Measurements from ENCODE around the gene APH1B.
"Not testable (repeated sequence)": the region's sequence is repeated elsewhere in the genome, so short reads cannot be mapped to it uniquely, and the experiment has no call there.

APH1B gene

DNA sequence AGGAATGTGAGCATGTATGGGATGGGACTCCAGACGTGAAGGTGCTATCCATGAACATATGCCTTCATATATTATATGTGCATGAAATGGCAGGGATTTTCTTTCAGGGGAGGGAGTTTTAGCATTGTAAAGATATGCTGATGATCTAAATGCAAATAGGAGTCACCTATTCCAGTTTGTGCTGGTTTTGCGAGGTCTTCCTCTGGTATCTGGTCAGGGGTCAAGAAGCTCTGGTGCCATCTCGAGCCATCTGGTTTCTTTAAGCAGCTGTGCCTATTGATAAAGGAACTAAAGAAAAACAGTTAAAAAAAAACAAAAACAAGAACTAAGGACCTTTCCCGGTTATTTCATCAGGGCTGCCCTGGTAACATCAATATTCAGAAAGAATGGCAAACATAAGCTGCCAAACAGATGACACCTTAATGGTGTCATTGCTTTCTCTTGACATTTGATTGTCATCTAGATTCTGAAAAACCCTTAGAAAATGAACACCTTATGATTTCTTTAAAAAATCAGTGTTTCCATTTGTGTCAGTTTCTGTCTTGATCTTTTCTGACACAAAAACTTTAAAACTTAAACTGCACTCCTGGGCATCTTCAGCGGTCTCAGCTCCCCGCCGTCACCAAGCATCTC, 22.7 kb downstream of the APH1B start:
- no peak for DNase-seq (ENCODE audit: low read depth)

DNA sequence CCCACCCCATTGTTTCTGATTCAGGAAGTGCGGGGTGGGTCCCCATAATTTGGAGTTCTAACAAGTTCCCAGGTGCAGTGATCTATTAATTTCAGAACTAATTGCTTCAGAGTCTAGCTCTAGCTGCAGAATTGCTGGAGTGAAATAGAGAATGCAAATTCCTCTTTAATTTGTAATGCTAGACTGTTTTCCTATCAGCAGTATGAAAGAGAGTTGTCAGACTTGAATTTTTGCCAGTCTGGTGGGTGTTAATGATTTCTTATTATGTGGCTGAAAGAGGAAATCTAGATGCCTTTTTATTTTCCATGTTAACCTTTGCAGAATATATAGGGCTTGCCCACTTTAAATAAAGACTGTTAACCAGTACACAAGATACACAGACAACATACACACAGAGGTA, 23.7 kb downstream of the APH1B start:
- no peak for DNase-seq (ENCODE audit: low read depth)

DNA sequence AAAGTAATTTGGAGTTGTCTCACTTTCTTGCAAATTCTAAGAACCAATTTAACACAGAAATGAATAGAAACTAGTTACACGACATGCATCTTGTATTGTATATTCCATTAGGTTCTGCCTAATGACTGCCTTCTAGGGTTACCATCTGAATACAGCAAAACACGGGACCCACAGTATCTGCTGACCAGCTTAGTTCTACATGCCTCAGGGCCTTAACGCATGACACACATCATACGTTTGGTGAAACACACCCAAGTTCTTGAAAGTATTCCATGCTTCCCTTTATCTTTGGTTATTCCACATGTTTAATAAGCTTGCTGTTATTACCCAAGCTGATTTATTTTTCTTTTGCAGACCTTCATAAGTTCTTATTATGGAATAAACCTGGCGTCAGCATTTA, 27.9 kb downstream of the APH1B start:
- no peak for DNase-seq (ENCODE audit: low read depth)

DNA sequence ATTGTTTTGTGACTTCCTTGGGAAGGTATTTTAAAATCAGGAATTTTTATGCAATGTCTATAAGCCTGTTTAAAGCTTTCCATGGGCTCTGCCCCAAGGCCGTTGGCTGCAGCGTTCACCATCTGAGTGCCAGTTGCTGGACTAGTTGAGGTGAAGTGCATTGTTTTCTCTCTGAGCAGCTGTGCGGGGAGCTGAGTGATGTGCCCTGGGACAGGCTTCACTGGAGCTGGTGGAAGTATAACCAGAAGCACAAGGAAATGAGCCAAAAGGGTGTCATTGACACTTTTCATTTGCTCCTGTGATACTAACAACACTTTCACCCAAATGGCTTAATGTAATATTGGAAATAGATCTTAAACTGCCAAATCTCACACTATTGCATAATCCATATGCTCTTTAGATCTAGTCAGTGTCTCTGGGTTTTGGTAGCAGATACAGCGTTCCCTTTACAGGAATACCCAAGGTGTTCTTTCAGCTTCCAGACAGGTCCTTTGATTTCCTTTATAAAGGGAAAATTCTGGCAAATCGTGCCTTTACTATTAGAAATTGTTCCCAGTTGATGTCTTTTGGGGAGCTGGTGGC, 29.2 kb downstream of the APH1B start:
- no peak for DNase-seq (ENCODE audit: low read depth)

DNA sequence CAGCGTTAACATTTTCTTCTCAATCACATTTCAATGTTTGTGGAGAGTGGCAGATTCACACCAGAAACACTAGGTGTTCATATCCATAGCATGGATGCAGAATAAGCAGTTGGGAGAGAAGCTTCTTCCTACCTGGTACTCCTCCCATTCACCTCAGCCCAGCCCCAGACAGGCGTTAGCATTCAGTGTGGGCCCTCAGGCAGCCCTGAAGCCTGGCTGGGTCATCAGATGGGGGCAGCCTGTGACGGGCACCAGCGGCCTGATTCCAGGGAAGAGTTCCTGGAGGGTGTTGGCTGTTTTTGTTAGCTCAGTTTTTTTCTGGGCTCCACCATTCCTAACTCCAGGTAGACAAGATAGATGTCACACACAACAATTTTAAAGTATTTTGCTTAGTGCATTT, 31.1 kb downstream of the APH1B start:
- no peak for DNase-seq (ENCODE audit: low read depth)

DNA sequence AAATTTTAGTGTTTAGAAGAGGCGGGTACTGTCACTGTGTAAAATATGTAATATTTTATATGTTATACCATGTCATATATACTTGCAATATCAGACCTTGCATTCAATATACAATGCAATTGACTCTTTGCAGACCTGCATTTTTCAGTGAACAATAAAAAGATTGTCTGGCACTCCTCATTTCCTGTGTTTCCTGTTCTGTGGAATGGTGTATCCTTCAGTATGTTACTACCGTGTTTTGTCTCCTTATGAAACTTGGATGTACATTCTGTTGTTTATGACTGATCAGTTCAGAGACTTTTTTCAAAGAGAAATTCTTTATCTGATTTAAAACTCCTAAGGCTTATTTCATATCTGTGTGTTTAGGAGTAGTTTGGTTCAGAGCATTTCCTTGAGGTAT, 31.5 kb downstream of the APH1B start:
- no peak for DNase-seq (ENCODE audit: low read depth)

DNA sequence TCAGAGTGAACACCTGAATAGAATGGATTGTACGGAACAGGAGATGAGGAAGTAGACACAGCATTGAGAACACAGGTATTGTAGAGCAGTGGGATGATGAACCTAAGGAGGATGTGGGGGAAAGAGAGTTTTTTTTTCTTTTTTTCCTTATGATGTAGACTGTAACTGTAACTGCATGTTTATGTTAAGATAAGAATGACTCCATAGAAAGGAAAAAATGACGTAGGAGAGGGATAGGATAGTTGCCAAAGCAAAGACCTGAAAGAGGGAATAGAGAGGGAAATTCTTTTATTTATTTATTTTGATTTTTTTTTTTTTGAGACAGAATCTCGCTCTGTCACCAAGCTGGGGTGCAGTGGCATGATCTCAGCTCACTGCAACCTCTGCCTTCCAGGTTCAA, 33.2 kb downstream of the APH1B start:
- no peak for DNase-seq (ENCODE audit: low read depth)

DNA sequence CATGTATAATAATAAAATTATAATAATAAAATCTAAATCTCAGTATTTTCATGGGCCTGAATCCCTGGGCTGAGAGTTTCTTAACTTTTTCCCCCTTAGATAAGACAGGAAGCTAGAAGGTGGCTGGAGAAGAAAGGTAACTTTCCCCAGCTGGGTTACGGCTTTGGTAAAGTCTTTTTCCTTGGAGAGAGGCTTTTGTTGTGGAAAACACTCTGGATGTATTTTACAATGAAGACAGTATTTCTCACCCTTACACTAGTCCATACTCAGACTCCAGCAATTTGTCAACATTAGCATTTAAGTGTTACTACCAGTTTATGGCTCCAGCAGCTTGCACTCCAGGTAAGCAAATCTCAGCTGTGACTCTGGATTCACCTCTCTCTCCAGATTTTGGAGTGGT, 34.9 kb downstream of the APH1B start:
- DNase-seq (ENCODE audit: low read depth): no peak

DNA sequence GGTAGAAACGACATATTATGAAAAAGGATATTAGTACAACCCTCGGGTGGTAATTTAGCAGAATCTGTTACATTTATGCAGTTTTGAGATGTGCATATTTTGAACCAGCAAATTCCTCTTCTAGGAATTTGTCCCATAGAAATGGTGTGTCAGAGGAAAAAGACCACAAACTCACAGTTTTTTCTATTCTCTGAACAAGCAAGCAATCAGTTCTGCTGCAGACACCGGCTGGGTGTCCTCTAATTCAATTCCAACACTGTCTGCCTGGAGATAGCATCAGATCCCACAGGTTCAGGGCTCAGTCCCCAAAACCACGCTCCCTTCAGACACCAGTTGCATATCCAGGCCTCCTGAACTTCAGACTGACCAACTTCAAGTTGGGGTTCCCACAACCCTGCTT, 36.4 kb downstream of the APH1B start:
- DNase-seq (ENCODE audit: low read depth): no peak

DNA sequence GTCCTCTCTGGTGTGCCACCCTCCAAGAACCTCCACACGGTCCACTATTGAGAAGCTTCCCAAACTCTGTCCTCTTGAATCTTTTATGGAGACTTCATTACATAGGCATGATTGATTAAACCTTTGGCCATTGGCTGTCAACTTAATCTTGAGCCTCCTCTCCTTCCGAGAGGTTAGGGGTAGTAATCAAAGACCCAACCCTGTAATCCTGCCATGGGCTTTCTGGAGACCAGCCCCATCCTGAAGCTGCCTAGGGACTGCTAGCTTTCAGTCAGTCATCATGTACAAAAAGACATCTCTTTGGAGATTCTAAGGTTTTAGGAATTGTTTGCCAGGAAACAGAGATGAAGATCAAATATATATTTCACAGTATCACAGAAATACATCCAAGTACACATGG, 37.0 kb downstream of the APH1B start:
- DNase-seq (ENCODE audit: low read depth): no peak

DNA sequence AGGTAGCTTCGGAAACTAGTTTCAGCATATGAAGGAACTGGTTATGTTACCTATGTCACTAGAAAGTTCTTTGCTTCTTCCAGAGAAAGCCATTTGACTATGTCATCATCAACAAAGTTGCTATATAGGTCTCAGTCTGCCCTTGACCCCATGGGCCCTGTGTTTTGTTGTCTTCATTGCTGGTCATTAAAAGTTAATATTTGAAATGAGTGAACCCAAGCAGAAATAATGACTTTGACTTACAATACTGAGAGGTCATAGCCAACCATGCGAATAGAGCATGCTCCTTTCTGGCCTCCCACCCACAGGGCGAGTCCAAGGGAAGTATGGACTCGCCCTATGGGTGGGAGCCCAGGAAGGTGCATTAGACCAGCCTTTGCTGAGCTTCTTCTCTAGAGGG, 40.9 kb downstream of the APH1B start:
- no peak for DNase-seq (ENCODE audit: low read depth)

DNA sequence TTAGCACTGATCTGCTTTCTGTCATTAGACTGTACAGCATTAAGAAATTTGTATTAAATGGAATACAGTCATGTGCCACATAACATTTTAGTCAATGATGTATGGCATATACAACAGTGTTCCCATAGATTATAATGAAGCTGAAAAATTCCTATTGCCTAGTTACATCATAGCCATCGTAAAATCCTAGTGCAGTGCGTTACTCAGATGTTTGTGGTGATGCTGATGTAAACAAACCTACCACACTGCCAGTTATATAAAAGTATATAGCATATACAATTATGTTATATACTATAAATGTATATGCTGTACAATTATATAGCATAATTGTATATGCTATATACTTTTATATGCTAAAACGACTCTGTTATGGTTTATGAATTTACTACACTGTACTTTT, 41.7 kb downstream of the APH1B start:
- no peak for DNase-seq (ENCODE audit: low read depth)

DNA sequence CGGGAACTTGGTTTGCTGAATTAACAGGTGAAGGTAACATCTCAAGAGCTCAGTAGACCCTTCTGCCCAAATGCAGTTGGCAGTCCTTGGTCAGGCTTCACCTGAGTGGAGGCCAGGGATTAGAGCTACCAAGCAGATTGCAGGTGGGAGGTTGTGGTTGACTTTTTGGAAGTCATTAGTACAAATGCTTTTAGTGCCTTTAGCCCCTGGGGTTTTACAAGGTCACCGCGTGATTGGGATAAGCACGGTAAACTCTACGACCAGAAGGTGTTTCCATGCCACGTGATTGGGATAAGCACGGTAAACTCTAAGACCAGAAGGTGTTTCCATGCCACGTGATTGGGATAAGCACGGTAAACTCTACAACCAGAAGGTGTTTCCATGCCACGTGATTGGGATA, 43.0 kb downstream of the APH1B start:
- DNase-seq (ENCODE audit: low read depth): not testable (repeated sequence)

DNA sequence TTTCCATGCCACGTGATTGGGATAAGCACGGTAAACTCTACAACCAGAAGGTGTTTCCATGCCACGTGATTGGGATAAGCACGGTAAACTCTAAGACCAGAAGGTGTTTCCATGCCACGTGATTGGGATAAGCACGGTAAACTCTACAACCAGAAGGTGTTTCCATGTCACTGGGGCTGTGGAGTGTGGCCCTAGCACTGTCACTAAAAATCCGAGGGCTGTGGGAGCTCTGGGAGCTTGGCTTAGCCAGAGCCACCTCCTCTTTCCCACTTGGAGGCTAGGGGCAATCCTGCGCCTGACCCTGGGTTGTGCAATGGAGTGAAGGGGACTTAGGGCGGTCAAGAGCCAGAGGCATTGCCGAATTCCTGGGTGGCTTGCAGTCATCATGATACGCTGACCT, 43.6 kb downstream of the APH1B start:
- not testable (repeated sequence) for DNase-seq (ENCODE audit: low read depth)

DNA sequence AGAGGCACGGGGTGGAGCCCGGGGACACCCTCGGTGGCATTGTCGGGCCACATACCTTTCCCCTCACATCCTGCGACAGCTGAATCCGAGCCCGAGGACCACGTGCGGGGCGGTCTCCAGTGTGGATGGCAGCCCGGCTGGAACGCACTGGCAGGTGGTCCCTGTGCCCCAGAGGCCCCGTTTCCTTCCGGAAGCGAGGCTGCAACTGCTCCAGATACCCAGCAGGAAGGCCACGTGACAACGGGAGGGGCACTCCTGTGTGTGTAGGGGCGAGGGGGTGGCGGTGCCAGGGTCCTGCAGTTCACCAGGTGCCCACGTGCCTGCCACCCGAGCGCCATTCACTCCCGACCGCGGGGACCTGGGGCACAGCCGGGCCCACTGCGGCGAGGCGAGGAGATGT, 44.1 kb downstream of the APH1B start:
- DNase-seq (ENCODE audit: low read depth): no peak

DNA sequence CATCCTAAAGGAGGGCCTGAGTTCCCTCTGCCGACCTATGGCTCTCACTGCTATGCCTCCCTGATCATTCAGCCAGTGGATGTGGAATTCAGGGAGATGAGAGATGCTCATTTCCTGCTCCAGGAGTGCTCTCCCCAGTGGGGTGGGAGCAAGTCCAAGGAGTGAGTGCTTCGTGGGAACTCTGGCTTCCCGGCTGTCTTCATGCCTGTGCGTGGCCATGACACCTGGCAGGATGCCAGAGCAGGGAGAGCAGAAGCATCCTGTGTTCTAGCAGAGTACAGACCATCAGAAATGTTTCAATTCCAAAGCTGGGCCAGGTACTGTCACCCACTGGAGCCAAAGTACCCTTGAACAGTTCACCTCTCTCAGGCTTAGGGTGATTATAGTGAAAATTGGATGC, 45.1 kb downstream of the APH1B start:
- no peak for DNase-seq (ENCODE audit: low read depth)

DNA sequence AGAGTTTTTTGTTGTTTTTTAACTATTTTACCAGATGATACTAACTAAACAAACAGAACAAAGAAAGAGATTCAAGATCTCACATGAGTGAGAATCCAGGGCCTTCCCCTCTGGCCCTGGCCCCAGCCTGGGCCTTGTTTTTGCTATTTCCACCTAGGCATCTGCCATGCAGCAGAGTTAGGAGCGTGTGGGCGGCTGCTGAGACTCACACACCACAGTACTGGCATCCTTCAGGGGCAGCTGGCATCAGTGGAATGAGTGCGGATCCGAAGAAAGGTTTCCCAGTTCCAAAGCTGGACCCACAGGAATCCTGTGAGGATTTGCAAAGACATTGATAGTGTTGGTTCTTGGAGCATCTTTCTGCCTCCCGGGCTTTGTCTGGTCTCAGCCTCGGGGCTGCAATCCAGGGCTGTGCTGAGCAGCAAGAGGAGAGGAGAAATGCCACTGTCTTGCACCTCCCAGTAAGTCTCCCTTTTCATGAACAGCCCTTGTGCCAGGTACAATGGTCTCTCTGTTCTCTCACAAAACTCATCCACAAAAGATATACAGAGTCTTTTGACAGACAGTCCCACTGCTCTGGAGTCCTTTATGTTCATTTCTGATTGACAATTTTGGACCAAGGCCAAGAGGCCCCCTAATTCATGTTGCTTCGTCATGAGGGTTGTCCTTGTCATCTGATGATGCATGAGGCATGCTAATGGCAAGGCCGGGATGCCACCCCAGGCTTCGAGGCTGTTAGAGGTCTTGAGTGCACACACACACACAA, 46.6 kb downstream of the APH1B start:
- DNase-seq (ENCODE audit: low read depth): no peak

DNA sequence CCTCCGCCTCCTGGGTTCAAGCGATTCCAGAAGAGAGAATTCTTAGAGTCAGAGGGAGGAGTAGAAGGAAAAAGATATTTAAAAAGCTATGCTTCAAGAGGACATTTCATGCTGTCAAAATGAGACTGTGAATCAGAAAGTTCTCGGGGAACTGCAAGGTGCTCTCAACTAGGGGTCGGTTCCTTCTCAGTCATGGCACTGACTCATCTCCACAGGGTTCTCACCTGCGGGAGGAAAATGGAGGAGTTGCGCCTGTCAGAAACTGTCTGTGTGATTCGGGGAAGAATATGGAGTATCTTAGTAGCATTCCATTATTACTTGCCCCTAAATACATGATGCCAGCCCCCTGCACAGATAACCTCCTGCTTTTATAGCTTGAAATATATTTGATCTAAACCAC, 47.4 kb downstream of the APH1B start:
- no peak for DNase-seq (ENCODE audit: low read depth)

DNA sequence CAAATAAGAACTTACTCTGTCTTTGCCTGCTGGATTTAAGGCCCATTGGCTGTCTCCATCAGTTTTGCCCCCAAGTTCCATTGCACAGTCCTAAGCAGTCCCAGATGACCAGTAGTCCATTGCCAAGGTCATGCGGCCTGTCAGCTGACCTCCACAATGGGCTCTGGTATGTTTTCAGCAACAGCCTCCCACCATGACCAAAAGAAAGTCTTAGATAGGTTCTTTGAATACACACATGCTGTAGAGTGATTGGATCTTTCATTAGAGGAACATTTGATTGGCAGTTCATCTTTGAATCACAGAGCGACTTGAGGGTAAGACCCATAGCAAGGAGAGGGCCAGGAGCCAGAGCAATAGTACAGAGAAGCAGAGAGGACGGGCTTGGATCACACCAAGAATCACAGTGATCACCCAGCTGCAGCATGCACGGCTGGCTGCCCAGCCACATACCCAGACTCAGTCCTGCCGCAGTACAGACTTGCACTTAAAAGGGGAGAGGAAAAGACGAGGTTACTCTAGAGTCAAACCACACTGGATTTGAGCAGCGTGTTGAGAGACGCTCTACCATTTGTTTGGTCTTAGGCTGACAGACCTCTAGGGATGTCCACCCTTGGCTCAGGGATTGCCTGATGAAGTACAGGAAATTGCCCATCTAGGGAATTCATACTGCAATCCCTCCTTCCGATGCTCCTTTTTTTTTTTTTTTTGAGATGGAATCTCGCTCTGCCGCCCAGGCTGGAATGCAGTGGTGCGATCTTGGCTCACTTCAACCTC, 50.4 kb downstream of the APH1B start:
- DNase-seq (ENCODE audit: low read depth): no peak

DNA sequence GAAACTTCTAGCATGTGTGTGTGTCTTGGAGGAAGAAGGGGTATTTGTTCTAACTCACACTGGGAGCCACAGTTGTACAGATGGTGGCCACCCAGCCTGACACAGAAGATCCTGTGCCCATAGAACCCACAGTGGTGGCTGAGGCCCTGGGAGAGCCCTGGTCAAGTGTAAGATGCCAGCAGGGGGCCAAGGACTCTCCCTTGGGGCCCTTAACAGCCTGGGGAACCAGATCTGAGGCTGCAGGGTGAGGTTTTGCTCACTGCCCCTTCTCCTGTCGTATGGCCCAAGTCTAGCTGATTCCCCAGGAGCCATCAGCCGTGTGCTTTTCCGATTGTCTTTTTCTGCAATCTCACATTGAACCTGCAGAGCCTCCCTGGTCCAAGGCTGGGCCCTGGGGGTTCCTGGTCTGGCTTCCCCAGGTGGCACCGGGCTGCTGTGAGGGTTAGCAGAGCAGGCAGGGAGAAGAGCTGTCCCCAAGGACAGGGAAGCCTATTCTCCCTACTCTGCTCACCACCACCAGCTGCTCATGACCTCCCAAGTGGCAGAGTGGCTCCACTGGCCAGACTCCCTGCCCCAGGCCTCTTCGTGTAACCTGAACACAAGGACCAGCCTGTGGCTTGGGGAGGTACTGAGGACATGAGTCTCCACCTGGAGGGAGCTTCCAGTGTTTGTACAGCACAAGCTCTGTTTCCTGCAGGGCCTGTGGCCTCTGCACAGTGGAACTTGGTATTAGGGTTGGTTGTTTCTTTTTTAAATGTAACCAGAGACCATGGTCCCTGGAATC, 52.4 kb downstream of the APH1B start:
- DNase-seq (ENCODE audit: low read depth): no peak

DNA sequence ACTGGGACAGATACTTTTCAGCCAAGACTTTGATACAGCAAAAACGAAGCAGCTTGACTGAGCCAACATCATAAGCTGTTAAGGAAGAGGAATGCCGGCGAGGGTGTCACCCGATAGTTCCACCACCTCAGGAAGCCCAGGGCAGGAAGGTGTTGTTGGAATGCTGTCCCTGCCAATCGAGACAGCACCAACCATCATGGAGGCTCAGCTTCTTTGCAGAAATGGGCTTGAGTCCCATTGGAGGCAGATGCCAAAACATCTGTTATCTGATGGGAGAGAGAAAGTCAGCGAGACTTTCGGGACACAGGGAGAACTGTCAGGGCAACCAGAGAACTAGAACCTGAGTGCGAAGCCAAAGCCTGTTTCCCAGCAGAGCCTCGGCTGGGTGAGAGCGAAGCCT, 53.5 kb downstream of the APH1B start:
- no peak for DNase-seq (ENCODE audit: low read depth)

DNA sequence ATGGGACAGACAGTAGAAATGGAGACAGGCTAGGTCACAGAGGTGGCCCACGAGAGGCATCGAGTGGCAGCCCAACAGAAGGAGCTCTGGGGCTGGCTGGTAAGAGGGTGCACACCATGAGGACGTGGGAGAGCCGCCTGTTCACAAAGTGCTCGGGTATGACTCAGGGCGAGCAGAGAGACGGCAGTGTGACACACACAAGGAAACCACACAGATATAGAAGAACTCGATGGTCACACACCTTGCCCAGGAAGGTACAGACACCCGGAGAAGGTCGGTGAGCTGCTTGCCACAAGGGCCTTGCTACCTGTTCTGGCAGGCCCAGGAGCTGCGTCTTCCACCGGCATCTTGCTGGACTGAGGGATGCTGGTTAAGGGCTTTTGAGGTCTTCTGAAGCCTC, 54.1 kb downstream of the APH1B start:
- DNase-seq (ENCODE audit: low read depth): no peak
